ENCODE data around the gene IFI27L1.

GRCh38 chr14:94143239-94143638 lies 62.1 kb downstream of the IFI27L1 start:
- TF ChIP-seq POLR2AphosphoS5 (IDR thresholded peaks at IDR 0.05; ENCODE audit: low read depth, low read length) (no peak), PAX5 (IDR thresholded peaks at IDR 0.05; ENCODE audit: insufficient read depth, low read length, severe bottlenecking) (no peak), POLR2A (IDR thresholded peaks at IDR 0.05; ENCODE audit: low read depth, low read length) (no peak), SPI1 (IDR thresholded peaks at IDR 0.05; ENCODE audit: low read depth, low read length) (no peak)

Data from GM12891 (cell line).